ENCODE results near the gene GJC3. TPM values are rescaled to one million over a fixed set of nuclear protein-coding genes. Genes with fewer than 3 reads are reported as not detected.
"Not testable (repeated sequence)": the region's sequence is repeated elsewhere in the genome, so short reads cannot be mapped to it uniquely, and the experiment has no call there.

GJC3 gene
- total RNA-seq, 1 experiment from 2014 or later, result not detected

GRCh38 chr7:99918959-99919813 lies 10.2 kb downstream of the GJC3 start, which contains the start of gene TRIM4:
TRIM4 (minus strand) TSS chr7:99919530; CDS start chr7:99919401, 129 bp downstream.
- DNase-seq, result peak; percentile 92 to 93
- H3K27me3 ChIP-seq, result no peaks in the 10 kb centered on the region
- H3K36me3 ChIP-seq, result peaks cover 8% of the 10 kb centered on the region
- H3K4me3 ChIP-seq, result peak within 1 kb of the TSS; percentile 74
- peak within 1 kb of the TSS; percentile 63 for H3K27ac ChIP-seq
- H3K9me3 ChIP-seq (replicated peaks), result 0 out of 2 replicates have a peak, but pooled peaks cover 3% of the 10 kb centered on the region
- H3K4me1 ChIP-seq, result peaks cover 7% of the 10 kb centered on the region; the same call in 1 of the 2 replicates

- peaks cover 44% of the 10 kb centered on the region for H3K36me3 ChIP-seq
- H3K4me3 ChIP-seq, result no peak overlapping the region
- H3K9me3 ChIP-seq (replicated peaks), result no peaks in the 10 kb centered on the region
- no peak overlapping the region for H3K27ac ChIP-seq
- DNase-seq, result no peak
- H3K4me1 ChIP-seq, result no peaks in the 10 kb centered on the region
- H3K27me3 ChIP-seq, result no peaks in the 10 kb centered on the region
These were observed 18.4 kb downstream of the GJC3 start for GRCh38 chr7:99910976-99911375.

- no peak overlapping the region for H3K4me3 ChIP-seq
- H3K36me3 ChIP-seq, result peaks cover 61% of the 10 kb centered on the region
- H3K27me3 ChIP-seq, result no peaks in the 10 kb centered on the region
- no peaks in the 10 kb centered on the region for H3K9me3 ChIP-seq (replicated peaks)
- H3K27ac ChIP-seq, result no peak overlapping the region
- DNase-seq, result no peak
- peaks cover 1% of the 10 kb centered on the region; the same call in 1 of the 2 replicates for H3K4me1 ChIP-seq
These were observed 27.8 kb downstream of the GJC3 start for GRCh38 chr7:99901581-99901980.

GRCh38 chr7:99899830-99900519 lies 29.4 kb downstream of the GJC3 start:
- Histone ChIP-seq H3K27me3 (no peaks in the 10 kb centered on the region), H3K27ac (no peak overlapping the region), H3K4me3 (no peak overlapping the region), H3K36me3 (peaks cover 53% of the 10 kb centered on the region), H3K4me1 (peaks cover 6% of the 10 kb centered on the region; the same call in 1 of the 2 replicates), H3K9me3 (replicated peaks) (no peaks in the 10 kb centered on the region)
- DNase-seq, result no peak

GRCh38 chr7:99898836-99899235 lies 30.6 kb downstream of the GJC3 start:
- DNase-seq, result no peak

GRCh38 chr7:99898023-99898357 lies 31.4 kb downstream of the GJC3 start:
- DNase-seq, result no peak
- H3K36me3 ChIP-seq, result peaks cover 33% of the 10 kb centered on the region
- no peak overlapping the region for H3K4me3 ChIP-seq
- H3K27me3 ChIP-seq, result no peaks in the 10 kb centered on the region
- peaks cover 6% of the 10 kb centered on the region; the same call in 1 of the 2 replicates for H3K4me1 ChIP-seq
- H3K9me3 ChIP-seq (replicated peaks), result no peaks in the 10 kb centered on the region
- H3K27ac ChIP-seq, result no peak overlapping the region

More at GRCh38 chr7:99898836-99899235, 30.6 kb downstream of the GJC3 start:
- Histone ChIP-seq H3K4me1 (peaks cover 6% of the 10 kb centered on the region; the same call in 1 of the 2 replicates), H3K4me3 (no peak overlapping the region), H3K27ac (no peak overlapping the region), H3K27me3 (no peaks in the 10 kb centered on the region), H3K36me3 (peaks cover 41% of the 10 kb centered on the region), H3K9me3 (replicated peaks) (no peaks in the 10 kb centered on the region)

- Histone ChIP-seq H3K4me1 (peaks cover 6% of the 10 kb centered on the region; the same call in 1 of the 2 replicates), H3K27ac (no peak overlapping the region), H3K4me3 (no peak overlapping the region), H3K36me3 (peaks cover 29% of the 10 kb centered on the region), H3K27me3 (no peaks in the 10 kb centered on the region), H3K9me3 (replicated peaks) (no peaks in the 10 kb centered on the region)
- DNase-seq, result no peak
These were observed 31.9 kb downstream of the GJC3 start for GRCh38 chr7:99897322-99898022.

- H3K4me3 ChIP-seq, result no peak overlapping the region
- no peaks in the 10 kb centered on the region for H3K27me3 ChIP-seq
- H3K27ac ChIP-seq, result no peak overlapping the region
- DNase-seq, result no peak
- peaks cover 2% of the 10 kb centered on the region; the same call in 1 of the 2 replicates for H3K36me3 ChIP-seq
- H3K9me3 ChIP-seq (replicated peaks), result no peaks in the 10 kb centered on the region
- H3K4me1 ChIP-seq, result peaks cover 6% of the 10 kb centered on the region; the same call in 1 of the 2 replicates
These were observed 34.7 kb downstream of the GJC3 start for GRCh38 chr7:99894738-99895137.

- H3K27me3 ChIP-seq, result no peaks in the 10 kb centered on the region
- H3K27ac ChIP-seq, result no peak overlapping the region
- no peaks in the 10 kb centered on the region for H3K36me3 ChIP-seq
- peaks cover 6% of the 10 kb centered on the region; the same call in 1 of the 2 replicates for H3K4me1 ChIP-seq
- H3K4me3 ChIP-seq, result no peak overlapping the region
- no peaks in the 10 kb centered on the region; the same call in 1 of the 2 replicates for H3K9me3 ChIP-seq (replicated peaks)
- no peak for DNase-seq
These were observed 36.1 kb downstream of the GJC3 start for GRCh38 chr7:99893280-99893679.

- H3K4me3 ChIP-seq; DNase-seq; H3K27ac ChIP-seq; H3K9me3 ChIP-seq (replicated peaks); H3K4me1 ChIP-seq; H3K27me3 ChIP-seq; H3K36me3 ChIP-seq: not testable (repeated sequence)
These were observed 39.1 kb downstream of the GJC3 start for GRCh38 chr7:99890348-99890747.

- not testable (repeated sequence) for H3K4me1 ChIP-seq; H3K9me3 ChIP-seq (replicated peaks); H3K4me3 ChIP-seq; DNase-seq; H3K36me3 ChIP-seq; H3K27me3 ChIP-seq; H3K27ac ChIP-seq
These were observed 41.1 kb downstream of the GJC3 start for GRCh38 chr7:99888366-99888765.

GRCh38 chr7:99881370-99881769 lies 48.0 kb downstream of the GJC3 start:
- peaks cover 8% of the 10 kb centered on the region; the same call in 1 of the 2 replicates for H3K9me3 ChIP-seq (replicated peaks)
- no peaks in the 10 kb centered on the region for H3K36me3 ChIP-seq
- DNase-seq, result no peak
- no peaks in the 10 kb centered on the region for H3K27me3 ChIP-seq
- H3K4me1 ChIP-seq, result no peaks in the 10 kb centered on the region
- H3K27ac ChIP-seq, result no peak overlapping the region
- H3K4me3 ChIP-seq, result no peak overlapping the region

- no peak for DNase-seq
- peaks cover 4% of the 10 kb centered on the region; the same call in 1 of the 2 replicates for H3K9me3 ChIP-seq (replicated peaks)
- no peak within 1 kb of the TSS for H3K4me3 ChIP-seq
- no peaks in the 10 kb centered on the region for H3K4me1 ChIP-seq
- no peak within 1 kb of the TSS for H3K27ac ChIP-seq
- H3K27me3 ChIP-seq, result no peaks in the 10 kb centered on the region
- no peaks in the 10 kb centered on the region for H3K36me3 ChIP-seq
These were observed 52.5 kb downstream of the GJC3 start, which contains the start of gene OR2AE1 for GRCh38 chr7:99876933-99877332. OR2AE1 (minus strand) TSS chr7:99877033; CDS start chr7:99877033, 0 bp downstream.

GRCh38 chr7:99876491-99876890 lies 52.9 kb downstream of the GJC3 start:
- Histone ChIP-seq H3K27ac (no peak overlapping the region), H3K9me3 (replicated peaks) (peaks cover 4% of the 10 kb centered on the region; the same call in 1 of the 2 replicates), H3K4me3 (no peak overlapping the region), H3K4me1 (no peaks in the 10 kb centered on the region), H3K36me3 (no peaks in the 10 kb centered on the region), H3K27me3 (no peaks in the 10 kb centered on the region)
- no peak for DNase-seq

Data from SJCRH30 (cell line).